Measurements from ENCODE around the gene DNAI1.

DNA sequence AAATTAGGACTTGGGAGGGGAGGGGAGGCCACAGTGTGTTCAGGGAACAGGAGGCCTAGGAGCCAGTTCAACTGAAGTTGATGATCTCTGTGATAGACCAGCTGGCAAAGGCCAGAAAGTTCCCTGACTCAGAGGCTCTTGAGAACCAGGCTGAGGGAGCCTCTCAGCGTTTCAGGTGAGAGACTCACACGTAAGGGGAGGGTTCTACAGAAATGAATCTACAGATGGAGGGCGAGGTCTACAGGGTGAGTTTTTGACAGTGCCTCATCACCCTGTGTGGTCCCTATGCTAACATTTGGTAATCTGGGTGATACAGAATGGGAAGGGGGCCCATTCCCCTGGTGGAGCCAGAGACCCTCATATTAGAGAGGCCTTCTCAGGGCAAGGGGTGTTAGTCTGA, 32.2 kb downstream of the DNAI1 start:
- no peak for TF ChIP-seq PHB2 (IDR thresholded peaks at IDR 0.05; ENCODE audit: partially characterized antibody)
- no peak for TF ChIP-seq SIN3A (IDR thresholded peaks at IDR 0.05; ENCODE audit: borderline replicate concordance, low read depth, low read length)
- no peak for TF ChIP-seq RCOR2 (CRISPR knock-in tag; IDR thresholded peaks at IDR 0.05)
- TF ChIP-seq YY1 (IDR thresholded peaks at IDR 0.05; ENCODE audit: insufficient read depth, insufficient replicate concordance, low read depth, low read length) = no peak
- TF ChIP-seq SALL2 (CRISPR knock-in tag; IDR thresholded peaks at IDR 0.05) = no peak
- no peak for TF ChIP-seq ZMYM3 (CRISPR knock-in tag; IDR thresholded peaks at IDR 0.05)
- no peak for TF ChIP-seq SP1 (IDR thresholded peaks at IDR 0.05)
- TF ChIP-seq SP1 (CRISPR knock-in tag; IDR thresholded peaks at IDR 0.05) = no peak
- no peak for TF ChIP-seq PAX8 (CRISPR knock-in tag; IDR thresholded peaks at IDR 0.05; ENCODE audit: borderline replicate concordance)
- TF ChIP-seq, protein P1, sequence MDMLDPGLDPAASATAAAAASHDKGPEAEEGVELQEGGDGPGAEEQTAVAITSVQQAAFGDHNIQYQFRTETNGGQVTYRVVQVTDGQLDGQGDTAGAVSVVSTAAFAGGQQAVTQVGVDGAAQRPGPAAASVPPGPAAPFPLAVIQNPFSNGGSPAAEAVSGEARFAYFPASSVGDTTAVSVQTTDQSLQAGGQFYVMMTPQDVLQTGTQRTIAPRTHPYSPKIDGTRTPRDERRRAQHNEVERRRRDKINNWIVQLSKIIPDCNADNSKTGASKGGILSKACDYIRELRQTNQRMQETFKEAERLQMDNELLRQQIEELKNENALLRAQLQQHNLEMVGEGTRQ (IDR thresholded peaks at IDR 0.05; ENCODE audit: low read depth, low read length) = no peak
- TF ChIP-seq, protein P1 (CRISPR knock-in tag; IDR thresholded peaks at IDR 0.05; ENCODE audit: borderline replicate concordance) = no peak

Data from HepG2 (cell line).